ENCODE data around the gene RPS3. TPM values are rescaled to one million over a fixed set of nuclear protein-coding genes. Genes with fewer than 3 reads are reported as not detected.

RPS3 gene
- total and polyA plus RNA-seq, 2 donors (not counting 3 experiments of a cell fraction or from before 2014, with no cell fraction given) = 2,973 to 3,734 TPM

DNA sequence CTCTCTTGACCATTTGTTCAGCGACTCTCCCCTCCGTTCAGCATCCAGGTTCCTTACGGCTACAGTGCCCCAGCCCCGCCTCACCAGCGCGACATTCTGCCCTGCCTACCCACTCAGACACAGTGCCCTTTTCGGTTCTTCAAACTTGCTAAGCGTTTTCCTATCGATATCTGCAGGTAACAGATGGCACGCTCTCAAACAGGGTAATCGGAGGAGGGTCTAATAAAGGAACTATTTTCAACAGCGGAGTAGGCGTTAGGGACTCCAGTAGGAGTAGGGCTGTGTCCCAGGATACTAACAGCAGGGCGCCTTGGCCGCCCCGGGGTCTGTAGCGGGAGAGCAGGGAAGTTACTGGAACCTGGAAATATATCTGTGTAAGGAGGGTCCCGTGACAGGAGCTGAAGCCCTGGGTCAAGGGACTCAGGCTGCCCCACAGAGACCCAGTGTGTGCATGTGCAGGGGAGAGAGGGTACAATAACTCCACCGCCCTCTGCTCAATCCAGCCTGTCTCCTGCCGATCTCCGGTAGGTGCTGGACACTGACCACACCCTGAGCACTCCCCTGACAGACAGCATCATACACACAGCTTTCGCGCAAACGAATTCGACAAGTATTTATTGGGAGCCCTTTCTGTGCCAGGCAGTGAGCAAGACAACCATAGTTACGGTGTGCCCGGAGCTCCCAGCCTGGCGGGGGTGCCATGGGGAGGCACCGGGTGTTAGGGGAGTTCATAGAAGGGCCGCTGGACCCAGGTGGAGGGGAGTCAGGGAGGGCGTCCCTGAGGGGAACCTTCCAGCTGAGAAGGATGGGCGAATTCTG, 31.6 kb downstream of the RPS3 start:
- Histone ChIP-seq H3K9me3 (replicated peaks; ENCODE audit: control insufficient read depth, insufficient read depth, low read length) (no peaks in the 10 kb centered on the region), H3K4me2 (ENCODE audit: insufficient read depth, low read length) (peak overlapping the region; percentile 8), H3K27ac (ENCODE audit: insufficient read depth, low read depth, low read length) (no peak overlapping the region), H3K79me2 (ENCODE audit: control insufficient read depth, insufficient read depth, low read length) (no peaks in the 10 kb centered on the region), H3K9ac (replicated peaks; ENCODE audit: extremely low read depth, insufficient read depth, low read length) (no peak overlapping the region), H3K4me3 (replicated peaks in 1 of 3; ENCODE audit: insufficient read depth in 1 of 3, low read depth in 1 of 3, low read length in 3 of 3) (peak overlapping the region in 1 of 3 experiments; percentile 4), H3K4me1 (ENCODE audit: control insufficient read depth, extremely low read depth, insufficient read depth, low read length) (peaks cover 9% of the 10 kb centered on the region), H3K27me3 (ENCODE audit: control insufficient read depth in 2 of 2, insufficient read depth in 2 of 2, low read length in 2 of 2) (peaks cover 26 to 29% of the 10 kb centered on the region in 2 experiments), H4K20me1 (replicated peaks; ENCODE audit: control insufficient read depth, extremely low read depth, insufficient read depth, low read length) (no peaks in the 10 kb centered on the region), H3K36me3 (ENCODE audit: control insufficient read depth in 2 of 2, extremely low read depth in 1 of 2, insufficient read depth in 2 of 2, low read length in 2 of 2) (peaks cover 0 to 11% of the 10 kb centered on the region in 2 experiments), H2AFZ (ENCODE audit: low read depth, low read length) (peak overlapping the region; percentile 19), H3K9me1 (replicated peaks; ENCODE audit: control insufficient read depth, extremely low read depth, insufficient read depth, low read length) (no peaks in the 10 kb centered on the region)
- POLR2A ChIA-PET = no interaction called here
- CTCF ChIA-PET = interaction anchor here (1.5 to 1.9 kb wide), 4 partner anchors 23 to 42 kb away, joined by 6 to 12 read pairs (median 7); no protein-coding TSS in a partner anchor
- intact Hi-C loops (cut with micrococcal nuclease) = no loop called here
- DNase-seq (ENCODE audit: low read depth, low spot score) (peak; percentile 24), FAIRE-seq (peak; percentile 40)
- peak; percentile 79 for TF ChIP-seq EZH2 (IDR thresholded peaks at IDR 0.05; ENCODE audit: borderline replicate concordance, low read depth, low read length, severe bottlenecking)
- TF ChIP-seq JUN (IDR thresholded peaks at IDR 0.05; ENCODE audit: borderline replicate concordance, insufficient read depth, insufficient read length, low read depth) = no peak
- dilution Hi-C loops (cut with MboI; ENCODE audit: extremely low pct_ligation_motif_present, low sequenced_read_pairs) = no loop called here
- BruUV-seq (replicated peaks) = no TSS peak

DNA sequence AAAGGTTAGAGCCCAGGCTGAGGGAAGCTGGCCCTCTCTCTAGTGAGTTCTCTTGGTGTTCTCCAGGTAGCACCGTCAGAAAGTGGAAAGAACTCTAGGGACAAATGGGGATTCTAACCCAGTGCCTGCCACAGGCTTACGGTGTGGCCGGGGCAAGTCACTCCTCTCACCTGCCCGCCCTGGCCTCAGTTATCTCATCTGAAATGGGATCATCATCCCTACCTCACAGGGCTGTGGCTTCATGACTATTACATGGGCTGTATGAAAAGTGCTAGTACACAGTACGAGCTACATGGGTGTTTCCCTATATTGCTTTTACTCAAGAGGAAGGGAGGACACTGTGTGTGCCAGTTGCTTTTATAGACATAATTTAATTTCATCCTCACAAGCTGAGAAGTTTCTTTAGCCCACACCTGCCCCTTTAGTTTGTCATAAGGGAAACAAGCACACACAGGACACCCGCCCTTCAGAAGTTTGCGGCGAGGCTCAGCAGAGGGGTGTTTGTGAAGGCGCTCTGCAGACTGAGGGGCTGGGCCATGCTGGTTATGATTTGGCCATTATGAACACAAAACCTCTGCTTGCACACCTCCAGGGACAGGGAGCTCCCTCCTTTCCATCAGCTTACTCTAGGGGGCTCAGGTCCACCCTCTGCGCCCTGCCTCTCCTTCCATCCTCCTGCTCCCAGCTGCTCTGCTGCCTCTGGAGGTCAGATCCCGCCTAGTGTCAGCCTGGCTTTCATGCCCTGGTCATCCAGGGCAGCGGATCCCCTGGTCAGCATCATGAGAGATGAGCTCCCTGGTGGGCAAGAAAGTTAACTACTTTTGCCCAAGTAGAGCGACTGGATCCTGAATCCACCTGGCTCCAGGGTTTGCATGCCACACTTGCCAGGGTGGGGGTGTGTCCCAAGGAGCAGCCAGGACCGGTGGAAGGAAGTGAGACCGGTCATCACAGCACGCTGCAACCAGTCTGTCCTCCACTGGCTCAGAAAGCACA, 32.5 kb downstream of the RPS3 start:
- TF ChIP-seq FOS (IDR thresholded peaks at IDR 0.05; ENCODE audit: borderline replicate concordance, insufficient read depth, low read length) (no peak), POLR2A (IDR thresholded peaks at IDR 0.05; ENCODE audit: low read depth, low read length) (no peak)
- TF ChIP-seq, protein P1, sequence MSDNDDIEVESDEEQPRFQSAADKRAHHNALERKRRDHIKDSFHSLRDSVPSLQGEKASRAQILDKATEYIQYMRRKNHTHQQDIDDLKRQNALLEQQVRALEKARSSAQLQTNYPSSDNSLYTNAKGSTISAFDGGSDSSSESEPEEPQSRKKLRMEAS (IDR thresholded peaks at IDR 0.05; ENCODE audit: insufficient read depth, insufficient read length) = no peak
- Histone ChIP-seq H4K20me1 (replicated peaks; ENCODE audit: control insufficient read depth, extremely low read depth, insufficient read depth, low read length) (no peaks in the 10 kb centered on the region), H3K27ac (ENCODE audit: insufficient read depth, low read depth, low read length) (no peak overlapping the region), H3K79me2 (ENCODE audit: control insufficient read depth, insufficient read depth, low read length) (no peaks in the 10 kb centered on the region), H3K4me1 (ENCODE audit: control insufficient read depth, extremely low read depth, insufficient read depth, low read length) (peaks cover 9% of the 10 kb centered on the region), H3K36me3 (ENCODE audit: control insufficient read depth in 2 of 2, extremely low read depth in 1 of 2, insufficient read depth in 2 of 2, low read length in 2 of 2) (peaks cover 0 to 19% of the 10 kb centered on the region in 2 experiments), H3K27me3 (ENCODE audit: control insufficient read depth in 2 of 2, insufficient read depth in 2 of 2, low read length in 2 of 2) (peaks cover 26 to 29% of the 10 kb centered on the region in 2 experiments), H2AFZ (ENCODE audit: low read depth, low read length) (no peak overlapping the region), H3K9ac (replicated peaks; ENCODE audit: extremely low read depth, insufficient read depth, low read length) (no peak overlapping the region), H3K9me3 (replicated peaks; ENCODE audit: control insufficient read depth, insufficient read depth, low read length) (no peaks in the 10 kb centered on the region), H3K4me3 (replicated peaks in 1 of 3; ENCODE audit: insufficient read depth in 1 of 3, low read depth in 1 of 3, low read length in 3 of 3) (no peak overlapping the region), H3K9me1 (replicated peaks; ENCODE audit: control insufficient read depth, extremely low read depth, insufficient read depth, low read length) (no peaks in the 10 kb centered on the region), H3K4me2 (ENCODE audit: insufficient read depth, low read length) (no peak overlapping the region)
- dilution Hi-C loops (cut with MboI; ENCODE audit: extremely low pct_ligation_motif_present, low sequenced_read_pairs) (no loop called here), intact Hi-C loops (cut with micrococcal nuclease) (no loop called here)
- FAIRE-seq (no peak), DNase-seq (ENCODE audit: low read depth, low spot score) (no peak)
- no TSS peak for BruUV-seq (replicated peaks)
- ChIA-PET POLR2A (no interaction called here), CTCF (interaction anchor here (0.5 to 1.9 kb wide), 4 partner anchors 13 to 113 kb away, joined by 3 to 12 read pairs (median 5); no protein-coding TSS in a partner anchor)

All from endothelial cell of umbilical vein (primary cell).